T1000 (cell line): ENCODE measurements around the gene SEMA7A.

ENCODE experiments used
- DNase-seq: peaks from one replicate; lab custom pipeline; 2025; ENCODE audit warnings: mixed read lengths; lab: John Stamatoyannopoulos, UW

The SEMA7A gene

DNA sequence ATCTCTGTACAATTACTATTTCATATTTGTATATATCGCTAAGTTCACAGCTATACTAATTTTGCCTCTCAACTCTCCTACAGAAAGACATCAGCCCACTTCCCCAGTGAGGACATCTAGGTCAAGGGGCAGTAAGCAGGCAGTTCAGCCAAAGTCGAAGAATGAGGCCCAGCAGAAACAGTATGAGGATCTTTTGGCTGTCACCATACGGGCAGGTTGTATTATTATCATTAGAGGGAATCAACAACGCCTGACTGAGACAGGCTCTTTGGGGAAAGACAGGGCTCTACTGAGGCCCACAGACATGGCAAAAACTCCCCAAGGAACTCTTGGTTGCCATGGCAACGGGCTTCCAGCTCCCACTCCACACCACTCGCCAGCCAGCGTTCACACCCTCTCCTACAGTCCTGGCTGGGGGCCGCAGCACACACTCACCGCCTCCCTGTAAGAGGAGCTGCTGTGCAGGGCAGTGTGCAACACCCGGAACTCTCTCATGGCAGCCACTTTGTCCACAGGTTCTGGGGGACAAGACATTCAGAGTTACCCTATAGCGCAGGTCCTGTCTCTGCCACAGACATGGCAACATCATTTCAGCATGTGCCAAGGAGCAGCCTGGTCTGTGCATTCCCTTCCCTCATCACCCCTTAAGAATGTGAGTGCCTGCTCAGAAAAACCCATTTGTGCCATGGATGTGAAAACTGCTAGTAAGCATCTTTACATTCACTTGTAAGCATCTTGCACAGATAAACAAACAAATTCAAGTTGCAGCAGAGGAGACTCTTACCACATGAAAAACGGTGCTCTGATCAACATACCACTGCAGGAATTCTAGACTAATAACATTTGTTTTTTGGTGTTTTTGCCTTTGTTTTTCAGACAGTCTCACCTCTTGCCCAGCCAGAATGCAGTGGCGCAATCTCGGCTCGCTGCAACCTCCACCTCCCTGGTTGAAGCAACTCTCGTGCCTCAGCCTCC lies 18.4 kb upstream of the SEMA7A start:
- DNase-seq = no peak

DNA sequence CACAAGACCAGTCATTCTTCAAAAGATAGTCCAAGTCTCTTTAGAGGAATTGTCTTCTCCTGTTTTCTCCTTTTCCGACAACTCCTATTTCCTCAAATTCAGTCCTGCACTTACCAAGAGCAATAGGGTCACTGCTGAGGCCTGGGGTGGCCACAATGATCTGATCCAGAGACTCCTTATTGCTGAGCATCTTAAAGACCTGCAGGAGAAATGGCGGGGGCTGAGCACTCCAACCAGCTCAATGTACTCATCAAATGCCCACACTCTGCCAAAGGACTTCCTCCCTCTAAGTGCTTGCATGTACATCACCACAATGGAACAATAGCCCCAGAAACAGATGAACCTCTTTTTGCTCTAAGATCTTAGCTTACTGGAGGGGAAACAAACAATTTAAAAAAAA lies 17.6 kb upstream of the SEMA7A start:
- no peak for DNase-seq

DNA sequence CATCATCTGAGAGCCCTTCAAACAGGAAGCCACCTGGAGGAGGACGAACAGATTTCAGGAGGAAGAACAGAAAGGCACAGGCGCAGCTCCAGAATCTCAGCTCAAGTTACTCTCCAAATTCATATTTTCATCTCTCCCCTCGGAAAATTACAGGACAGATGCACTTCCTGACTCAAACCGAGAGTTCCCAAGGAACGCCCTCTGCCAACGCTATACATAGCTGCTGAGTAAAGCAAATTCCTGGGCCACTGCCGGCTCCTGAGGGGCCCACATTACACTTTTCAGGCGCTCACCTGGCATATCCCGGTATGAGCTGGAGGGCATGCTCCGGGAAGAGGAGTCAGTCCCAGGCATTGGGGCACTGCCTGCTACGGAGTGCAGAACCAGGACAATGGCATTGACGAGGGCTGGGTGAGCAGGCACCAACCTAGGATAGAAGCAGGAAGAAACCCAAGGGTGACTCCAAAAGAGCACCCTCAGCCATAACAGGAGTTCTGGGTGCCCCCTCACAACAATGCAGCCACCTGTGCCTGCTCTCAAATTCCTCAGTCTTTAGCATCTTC lies 16.0 kb upstream of the SEMA7A start:
- DNase-seq = no peak

DNA sequence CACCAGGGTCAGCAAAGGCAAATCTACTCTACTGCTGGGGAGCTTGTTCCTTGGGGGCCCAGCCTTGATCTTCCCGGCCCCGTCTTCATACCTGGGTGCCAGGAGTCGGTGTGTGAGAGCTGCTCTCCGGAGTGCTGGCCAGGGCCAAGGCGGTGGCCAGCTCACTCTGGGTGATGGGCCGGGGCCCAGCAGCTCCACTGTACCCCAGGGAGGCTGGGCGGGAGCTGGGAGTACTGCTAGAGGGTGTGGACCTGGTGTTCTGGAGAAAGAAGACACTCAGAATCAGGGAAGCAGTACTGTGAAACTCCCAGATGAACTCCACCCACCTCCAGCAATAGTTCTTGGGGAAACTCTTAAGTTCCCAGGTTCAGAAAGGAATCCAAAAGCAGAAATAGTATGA lies 15.3 kb upstream of the SEMA7A start:
- no peak for DNase-seq

DNA sequence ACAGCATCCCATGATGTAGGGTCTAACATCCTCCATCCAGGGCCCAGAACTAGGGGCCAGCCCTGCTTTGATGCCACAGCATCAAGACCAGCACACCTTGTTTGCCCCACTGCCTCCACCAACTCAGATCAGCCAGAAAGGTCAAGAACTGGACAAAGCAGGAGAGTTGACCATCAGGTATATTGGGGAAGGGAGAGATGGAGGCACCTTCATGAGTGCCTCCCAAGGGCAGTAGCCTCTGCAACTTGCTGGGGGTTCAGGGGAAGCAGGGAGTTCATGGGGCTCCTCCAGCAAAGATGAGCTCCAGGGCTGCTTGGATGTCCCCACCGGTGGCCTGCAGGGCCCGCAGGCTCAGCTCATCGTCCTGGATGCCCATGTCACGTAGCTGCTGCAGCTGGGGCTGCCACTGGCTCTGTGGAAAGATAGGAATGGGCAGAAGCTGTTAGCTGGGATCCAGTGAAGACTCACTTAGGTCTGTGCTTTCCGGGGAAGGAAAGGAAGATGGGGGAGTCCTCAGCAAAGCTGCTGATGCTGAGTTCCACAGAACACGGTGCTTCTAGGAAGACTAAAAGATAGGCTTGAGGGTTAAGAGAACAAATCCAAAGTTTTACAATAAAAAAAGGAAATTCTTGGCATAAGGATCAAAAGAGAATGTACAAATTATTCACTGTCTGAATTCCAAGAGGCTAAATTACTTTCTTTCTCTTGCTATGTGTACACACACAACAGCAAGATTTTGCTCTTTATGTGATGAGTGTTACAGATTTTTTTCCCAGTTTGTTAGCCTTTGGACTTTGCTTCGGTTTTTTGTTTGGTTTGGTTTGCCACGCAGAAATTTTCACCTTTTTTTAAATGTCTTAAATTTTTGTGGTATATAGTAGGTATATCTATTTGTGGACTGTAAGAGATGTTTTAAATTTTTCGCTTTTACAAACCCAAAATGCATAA lies 12.3 kb upstream of the SEMA7A start:
- no peak for DNase-seq

DNA sequence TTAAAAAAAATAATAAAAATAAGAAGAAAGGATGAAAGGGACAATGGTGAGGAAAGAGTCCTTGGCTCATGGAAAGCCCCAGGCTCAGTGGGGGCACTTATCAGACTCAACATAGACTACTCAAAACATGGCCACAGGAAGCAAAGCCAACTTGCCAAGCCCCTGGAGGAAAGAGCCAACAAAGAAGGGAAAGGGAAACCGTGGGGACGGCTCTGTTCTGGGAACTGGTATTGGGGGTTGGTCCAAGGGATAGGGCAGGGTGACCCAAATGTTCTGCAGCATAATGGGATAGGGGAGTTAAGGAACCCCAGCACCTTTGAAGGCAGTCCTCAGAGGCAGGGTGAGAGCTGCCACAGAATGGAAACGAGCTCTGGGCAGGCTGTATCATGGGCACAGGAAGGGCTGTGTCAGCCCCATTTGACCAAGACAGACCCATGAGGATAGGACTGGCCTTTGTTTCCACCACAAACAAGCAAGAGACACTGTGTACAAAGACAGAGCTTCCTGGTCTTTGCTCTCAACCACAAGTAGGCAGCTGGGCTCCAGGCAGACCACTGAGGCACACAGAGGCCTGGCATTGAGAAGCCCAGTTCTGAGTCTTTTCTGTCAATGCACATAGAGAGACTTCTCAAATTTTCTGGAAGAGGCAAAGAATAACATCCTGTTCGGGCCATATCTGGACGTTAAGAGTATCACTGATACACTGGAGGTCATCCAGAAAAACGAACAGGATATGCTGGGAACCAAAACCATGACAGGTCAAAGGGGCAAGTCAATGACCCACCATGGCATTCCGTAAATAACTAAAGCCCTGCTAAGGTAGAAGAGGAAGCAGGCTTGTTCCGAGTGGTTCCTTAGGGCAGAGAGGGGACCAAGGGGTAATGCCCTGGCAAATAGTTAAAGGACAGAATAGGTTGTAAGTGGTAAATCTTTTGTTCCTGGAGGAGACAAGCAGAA lies 10.6 kb upstream of the SEMA7A start:
- DNase-seq = no peak

DNA sequence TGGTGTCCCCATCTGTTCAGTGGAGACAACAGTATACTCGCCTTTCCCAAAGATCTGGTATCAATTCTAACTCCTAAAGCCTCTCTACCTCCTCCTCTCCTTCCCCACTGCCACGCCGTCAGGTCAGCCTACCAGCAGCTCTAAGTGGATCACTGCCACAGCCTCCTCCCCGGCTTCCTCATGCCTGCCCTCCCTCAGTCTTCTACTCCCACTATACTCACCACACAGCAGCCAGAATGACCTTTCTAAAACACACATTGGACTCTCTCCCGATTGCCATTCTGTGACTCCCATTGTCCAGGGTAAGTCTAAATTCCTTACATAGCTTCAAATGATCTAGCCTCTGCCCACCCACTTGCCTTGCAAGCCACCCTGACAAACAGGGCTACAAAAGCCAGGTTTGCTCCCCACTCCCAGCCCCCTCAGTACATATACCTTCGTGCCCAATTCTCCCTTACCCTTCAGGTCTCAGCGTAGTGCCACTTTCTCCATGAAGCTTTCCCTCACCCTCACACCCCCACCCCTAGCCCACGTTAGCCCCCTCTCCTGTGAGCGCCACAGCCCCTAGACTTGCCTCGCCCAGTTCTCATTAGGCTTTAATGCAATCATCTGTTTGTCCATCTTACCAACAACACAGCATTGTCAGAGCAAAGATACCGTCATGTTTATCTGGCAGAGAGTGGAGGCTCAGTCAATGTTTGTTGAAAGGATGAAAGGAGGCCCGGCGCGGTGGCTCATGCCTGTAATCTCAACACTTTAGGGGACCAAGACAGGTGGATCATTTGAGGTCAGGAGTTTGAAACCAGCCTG lies 9.5 kb upstream of the SEMA7A start:
- DNase-seq = no peak

DNA sequence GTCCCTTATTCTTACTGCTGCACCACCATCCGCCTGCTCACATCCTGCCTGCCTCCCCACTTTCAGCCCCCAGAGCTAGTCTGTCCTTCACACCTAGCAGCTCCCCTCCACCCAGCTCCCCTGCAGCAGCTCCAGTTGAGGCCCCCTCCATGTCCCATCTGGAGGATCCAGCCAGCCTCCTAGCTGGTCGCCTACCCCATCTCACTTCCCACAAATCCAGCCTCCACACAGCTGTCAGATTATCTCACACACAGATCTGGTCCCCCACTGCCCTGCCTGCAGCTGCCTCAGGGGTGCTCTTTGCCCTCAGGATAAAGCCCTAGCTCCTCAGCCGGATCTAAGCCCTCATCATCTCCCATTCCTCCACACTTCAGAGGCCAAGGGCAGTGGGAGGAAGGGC lies 8.8 kb upstream of the SEMA7A start:
- DNase-seq = no peak

DNA sequence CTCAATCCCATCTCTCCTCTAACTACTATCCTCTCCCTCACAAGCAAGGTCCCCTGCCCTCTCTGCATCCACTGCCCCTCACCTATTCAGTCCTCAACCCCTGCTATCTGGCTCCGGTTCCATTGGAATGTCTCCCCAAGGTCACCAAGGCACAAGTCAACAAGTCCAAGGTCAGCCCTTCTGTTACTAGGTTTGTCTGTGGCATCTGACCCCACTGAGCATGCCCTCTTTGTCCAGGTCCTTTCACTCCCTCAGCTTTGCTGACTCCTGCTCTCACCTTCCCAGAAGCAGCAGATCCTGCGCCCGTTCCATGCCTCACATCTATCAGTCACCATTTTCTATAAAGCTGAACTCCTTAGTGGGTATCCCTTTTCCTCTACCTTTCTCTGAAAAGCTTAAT lies 8.3 kb upstream of the SEMA7A start:
- no peak for DNase-seq

DNA sequence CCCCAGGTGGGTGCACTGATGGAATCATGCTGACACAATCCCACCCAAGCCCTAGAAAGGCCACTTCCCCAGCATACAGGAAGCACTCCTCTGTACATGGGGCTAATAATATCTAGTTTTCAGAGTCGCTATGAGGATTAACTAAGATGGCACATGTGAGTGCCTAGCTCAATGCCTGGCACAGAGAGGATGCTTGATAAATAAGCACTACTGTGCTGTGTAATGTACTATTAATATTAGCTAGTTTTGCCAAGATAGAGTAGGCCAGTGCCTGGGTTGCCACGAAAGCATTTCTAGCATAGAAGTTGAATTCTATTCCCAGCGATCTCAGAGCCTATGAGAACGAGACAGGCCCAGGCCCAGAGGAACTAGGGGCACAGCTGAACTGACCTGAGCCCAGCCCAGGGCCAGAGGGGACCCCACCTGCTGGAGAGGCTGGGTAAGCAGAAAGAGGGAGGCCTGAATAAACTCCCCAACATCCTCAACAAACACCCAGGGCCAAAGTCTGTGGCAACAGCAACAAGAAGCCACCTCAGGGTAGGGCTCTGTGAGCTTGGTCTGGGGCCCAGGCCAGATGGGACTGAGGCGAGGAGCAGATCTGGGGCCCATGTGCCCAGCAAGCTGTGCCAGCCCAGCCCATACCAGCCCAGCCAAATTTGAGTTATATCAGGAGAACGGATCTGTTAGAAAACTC lies 7.6 kb upstream of the SEMA7A start:
- no peak for DNase-seq

DNA sequence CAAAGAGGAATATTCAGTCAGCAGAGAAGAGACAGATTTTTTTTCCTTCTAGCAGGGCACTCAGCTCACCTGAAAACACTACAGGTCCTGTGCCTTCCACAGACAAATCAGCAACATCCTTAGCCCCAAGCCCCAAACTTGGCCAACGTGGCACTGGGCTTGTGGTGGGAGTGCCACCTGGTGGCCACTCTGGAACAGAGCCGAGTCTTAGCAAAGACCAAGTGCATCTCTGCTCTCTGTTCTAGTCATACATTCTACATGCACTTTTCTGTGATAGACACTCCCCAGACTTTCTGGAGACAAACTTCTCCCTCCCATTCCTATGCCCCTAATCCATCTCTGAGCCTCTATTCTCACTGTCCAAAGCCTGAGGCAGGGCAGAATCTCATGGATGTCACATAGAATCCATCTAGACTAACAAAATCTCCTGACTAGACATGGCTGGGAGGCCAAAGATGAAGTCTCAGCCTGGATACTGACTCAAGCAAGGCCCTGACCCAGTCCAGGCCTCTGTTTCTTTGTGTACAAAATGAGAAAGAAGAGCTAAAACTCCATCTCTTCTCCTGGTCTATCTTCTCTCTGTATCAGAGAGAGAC lies 5.1 kb upstream of the SEMA7A start:
- DNase-seq = peak; percentile 42

DNA sequence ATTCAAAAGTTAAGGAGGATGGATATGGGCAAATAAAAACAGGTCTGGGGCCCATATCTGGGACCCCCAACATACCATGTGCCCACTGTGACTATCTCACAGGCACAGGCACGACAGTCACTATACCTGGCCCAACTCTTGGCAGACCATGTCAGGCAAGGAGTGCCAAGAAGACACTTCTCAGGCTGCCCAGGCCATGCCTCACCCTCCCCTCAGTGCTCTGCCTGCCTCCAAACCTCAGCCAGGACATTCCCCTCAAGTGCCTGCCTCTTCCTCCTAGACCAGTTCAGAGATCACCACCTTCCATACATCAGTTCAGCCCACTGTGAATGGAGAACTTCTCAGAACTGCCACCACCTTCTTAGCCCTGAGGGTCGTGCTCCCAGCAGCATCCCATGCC lies 4.4 kb upstream of the SEMA7A start:
- no peak for DNase-seq

DNA sequence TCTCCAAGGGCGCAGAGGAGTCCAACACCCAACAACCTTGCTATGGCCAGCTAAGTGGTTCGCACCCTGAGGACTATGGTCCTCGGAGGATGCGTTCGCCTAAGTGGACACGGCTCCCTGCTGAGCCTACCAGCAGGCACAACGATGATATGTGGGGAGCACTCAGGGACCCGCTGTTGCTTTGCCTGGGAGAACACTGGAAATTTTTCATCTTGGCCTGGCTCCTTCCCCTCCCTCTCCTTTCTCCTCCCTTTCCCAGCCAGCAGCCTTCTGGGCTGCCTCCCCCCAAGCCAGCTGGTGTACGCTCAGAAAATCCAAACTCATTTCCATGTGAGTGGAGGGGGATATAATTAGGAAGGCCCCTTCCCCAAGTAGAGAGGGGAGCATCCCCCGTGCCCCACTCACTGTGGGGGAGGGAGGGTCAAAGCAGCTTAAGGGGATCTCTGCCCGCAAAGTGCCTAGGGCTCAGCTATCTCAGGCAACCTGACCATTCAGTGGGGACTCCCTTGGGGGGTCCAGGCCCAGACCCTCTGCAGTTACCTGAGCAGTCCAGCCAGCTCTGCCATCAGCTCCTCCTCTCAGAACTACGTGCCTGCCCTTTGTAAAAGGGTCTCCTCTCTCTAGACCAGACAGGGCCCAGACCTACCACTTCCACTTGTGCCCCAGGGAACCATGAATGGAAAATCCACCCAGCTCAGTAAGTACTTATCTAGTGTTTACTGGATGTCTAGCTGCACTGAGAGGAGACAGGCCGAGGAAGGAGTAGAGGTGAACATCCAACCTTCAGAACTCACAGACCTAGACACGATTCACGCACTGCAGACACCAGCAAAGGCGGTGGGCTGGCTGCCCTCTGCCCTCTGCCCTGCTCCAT lies 742 bp upstream of the SEMA7A start:
- no peak for DNase-seq

DNA sequence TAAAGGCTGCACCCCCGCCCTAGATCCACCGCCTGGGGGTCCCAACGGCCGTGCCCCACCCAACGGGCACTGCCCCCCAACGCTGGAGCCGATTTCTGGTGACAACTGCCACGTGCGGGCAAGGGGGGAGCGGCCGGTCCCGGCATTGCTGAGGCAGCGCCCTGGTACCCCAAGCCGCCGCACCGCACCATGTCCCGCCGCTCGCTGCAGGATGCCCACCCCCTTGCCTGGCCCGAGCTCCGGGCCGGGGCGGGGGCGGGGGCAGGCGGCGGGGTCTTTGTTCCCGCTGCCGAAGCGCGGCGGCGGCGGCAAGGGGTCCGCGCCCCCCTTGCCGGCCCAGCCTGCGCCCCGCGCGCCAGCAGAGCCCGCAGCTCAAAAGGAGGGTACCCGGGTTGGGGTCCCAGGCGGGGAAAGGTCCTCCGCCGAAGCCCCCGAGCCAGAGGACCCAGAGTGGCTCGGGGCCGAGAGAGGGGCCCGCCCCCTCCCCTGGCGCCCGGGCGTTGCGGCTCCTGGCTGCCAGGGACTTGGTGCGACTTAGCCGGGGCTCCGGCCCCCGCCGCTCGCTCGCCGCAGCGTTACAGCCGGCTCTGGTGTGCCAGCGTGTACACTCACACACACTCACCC lies 678 bp downstream of the SEMA7A start:
- DNase-seq = no peak

DNA sequence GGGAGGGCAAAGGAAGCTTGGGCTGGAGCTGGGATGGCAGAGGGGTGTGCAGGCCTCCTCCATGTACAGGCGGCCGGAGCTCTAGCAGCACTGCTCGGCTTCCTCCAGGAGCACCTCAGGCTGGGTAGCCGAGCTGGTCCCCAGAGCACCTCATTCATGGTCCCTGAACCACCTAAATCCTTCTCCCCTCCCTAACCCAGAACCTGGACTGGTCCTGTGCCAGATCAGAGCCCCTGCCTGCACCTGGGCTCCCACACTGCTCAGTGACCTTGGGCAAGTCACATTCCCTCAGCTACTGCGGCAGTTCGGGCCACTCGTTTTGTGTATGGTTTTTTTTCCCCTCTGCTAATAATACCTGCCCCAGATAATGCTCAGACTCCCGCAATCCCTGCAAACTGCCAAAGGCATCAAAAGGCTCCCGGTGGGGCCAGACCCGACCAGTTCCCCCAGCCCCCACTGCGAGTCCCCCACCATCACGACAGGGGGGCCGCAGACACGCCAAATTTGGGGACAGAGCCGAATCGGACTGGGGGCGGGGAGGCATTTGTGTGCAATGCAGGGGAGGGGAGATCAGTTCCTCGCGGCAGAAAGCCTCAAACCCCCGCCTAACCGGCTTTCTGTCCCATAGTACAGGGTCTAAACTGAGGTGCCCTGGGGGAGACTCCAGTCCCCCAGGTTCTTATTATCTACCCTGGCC lies 1.3 kb downstream of the SEMA7A start:
- DNase-seq = no peak

DNA sequence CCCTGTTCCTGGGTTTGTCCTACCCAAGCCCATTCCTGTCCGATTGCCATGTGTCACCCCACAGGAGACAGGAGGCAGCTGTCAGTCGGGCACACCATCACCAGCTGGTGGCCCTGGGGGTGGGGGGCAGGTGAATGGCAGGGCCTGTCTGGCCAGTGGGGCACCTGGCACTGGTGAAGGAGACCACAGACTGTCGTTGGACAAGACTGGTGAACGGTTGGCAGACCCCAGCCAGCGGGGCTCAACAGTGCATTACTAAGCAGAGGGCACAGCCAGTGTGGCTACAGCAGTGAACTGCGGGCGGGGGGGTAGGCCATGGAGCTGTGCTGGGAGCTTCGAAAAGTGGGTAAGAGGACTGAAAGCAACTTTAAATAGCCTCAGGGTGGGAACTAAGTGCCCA lies 2.1 kb downstream of the SEMA7A start:
- DNase-seq = no peak

DNA sequence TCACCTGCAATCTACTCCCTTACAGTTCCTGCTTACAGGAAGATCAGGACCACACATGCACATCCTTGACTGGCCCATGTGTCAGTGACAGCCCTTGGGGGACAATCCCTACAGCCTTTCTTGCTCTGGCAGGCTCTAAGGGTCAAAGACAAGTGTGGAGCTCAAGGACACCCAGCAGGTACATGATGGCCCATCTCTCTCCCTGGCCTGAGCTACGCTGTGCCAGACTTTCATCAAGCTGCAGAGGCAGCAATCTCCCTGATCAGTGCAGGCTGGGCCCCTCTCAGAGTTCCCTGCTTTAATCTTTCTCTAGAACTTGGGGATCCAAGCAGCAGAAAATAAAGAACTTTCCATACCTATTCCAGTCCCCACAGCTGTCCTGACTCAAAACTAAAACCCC lies 2.6 kb downstream of the SEMA7A start:
- DNase-seq = no peak
